ENCODE results near the gene DNASE1L3. TPM values are rescaled to one million over a fixed set of nuclear protein-coding genes. Genes with fewer than 3 reads are reported as not detected.

DNASE1L3 gene
- total and polyA plus RNA-seq, 2 of the 13 experiments (the other 11 are each of a cell fraction or from before 2014, with no cell fraction given): 0.86 to 1.7 TPM

- TF ChIP-seq, protein P1, sequence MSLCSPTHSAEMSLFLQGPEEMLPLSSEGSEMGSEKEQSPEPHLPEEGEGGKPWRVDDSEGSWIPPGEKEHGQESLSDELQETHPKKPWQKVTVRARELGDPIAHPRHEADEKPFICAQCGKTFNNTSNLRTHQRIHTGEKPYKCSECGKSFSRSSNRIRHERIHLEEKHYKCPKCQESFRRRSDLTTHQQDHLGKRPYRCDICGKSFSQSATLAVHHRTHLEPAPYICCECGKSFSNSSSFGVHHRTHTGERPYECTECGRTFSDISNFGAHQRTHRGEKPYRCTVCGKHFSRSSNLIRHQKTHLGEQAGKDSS (CRISPR knock-in tag; IDR thresholded peaks at IDR 0.05; ENCODE audit: borderline replicate concordance, low read depth): peak; percentile 16; the same call in 1 of the 2 replicates
- TF ChIP-seq AFF4 (CRISPR knock-in tag; IDR thresholded peaks at IDR 0.05): no peak
- TF ChIP-seq PITX1 (CRISPR knock-in tag; IDR thresholded peaks at IDR 0.05): peak; percentile 22; the same call in 1 of the 2 replicates
- no peak for TF ChIP-seq ZNF563 (CRISPR knock-in tag; IDR thresholded peaks at IDR 0.05)
- 0 out of 2 replicates have a peak, but pooled peaks have one; percentile 48 for TF ChIP-seq ZNF329 (CRISPR knock-in tag; IDR thresholded peaks at IDR 0.05; ENCODE audit: low read depth)
- no peak for TF ChIP-seq TOPORS (CRISPR knock-in tag; IDR thresholded peaks at IDR 0.05)
- TF ChIP-seq RBM22 (optimal IDR thresholded peaks at IDR 0.05; ENCODE audit: low read length): peak; percentile 8
- peak; percentile 13; the same call in 1 of the 2 replicates for TF ChIP-seq CEBPG (CRISPR knock-in tag; IDR thresholded peaks at IDR 0.05)
- no peak for TF ChIP-seq HIVEP1 (CRISPR knock-in tag; IDR thresholded peaks at IDR 0.05)
- no peak for TF ChIP-seq SP1 (IDR thresholded peaks at IDR 0.05)
- TF ChIP-seq SP1 (CRISPR knock-in tag; IDR thresholded peaks at IDR 0.05): peak; percentile 17; the same call in 1 of the 2 replicates
- TF ChIP-seq, protein P2, sequence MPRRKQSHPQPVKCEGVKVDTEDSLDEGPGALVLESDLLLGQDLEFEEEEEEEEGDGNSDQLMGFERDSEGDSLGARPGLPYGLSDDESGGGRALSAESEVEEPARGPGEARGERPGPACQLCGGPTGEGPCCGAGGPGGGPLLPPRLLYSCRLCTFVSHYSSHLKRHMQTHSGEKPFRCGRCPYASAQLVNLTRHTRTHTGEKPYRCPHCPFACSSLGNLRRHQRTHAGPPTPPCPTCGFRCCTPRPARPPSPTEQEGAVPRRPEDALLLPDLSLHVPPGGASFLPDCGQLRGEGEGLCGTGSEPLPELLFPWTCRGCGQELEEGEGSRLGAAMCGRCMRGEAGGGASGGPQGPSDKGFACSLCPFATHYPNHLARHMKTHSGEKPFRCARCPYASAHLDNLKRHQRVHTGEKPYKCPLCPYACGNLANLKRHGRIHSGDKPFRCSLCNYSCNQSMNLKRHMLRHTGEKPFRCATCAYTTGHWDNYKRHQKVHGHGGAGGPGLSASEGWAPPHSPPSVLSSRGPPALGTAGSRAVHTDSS (CRISPR knock-in tag; conservative IDR thresholded peaks at IDR 0.05): 0 out of 2 replicates have a peak, but pooled peaks have one; percentile 60
- peak; percentile 73 for TF ChIP-seq HNF4A (CRISPR knock-in tag; IDR thresholded peaks at IDR 0.05)
- TF ChIP-seq ZC3H13 (CRISPR knock-in tag; IDR thresholded peaks at IDR 0.05): 0 out of 2 replicates have a peak, but pooled peaks have one; percentile 21
- 0 out of 2 replicates have a peak, but pooled peaks have one; percentile 37 for TF ChIP-seq ZNF232 (CRISPR knock-in tag; IDR thresholded peaks at IDR 0.05; ENCODE audit: borderline replicate concordance)
- TF ChIP-seq, protein P3, sequence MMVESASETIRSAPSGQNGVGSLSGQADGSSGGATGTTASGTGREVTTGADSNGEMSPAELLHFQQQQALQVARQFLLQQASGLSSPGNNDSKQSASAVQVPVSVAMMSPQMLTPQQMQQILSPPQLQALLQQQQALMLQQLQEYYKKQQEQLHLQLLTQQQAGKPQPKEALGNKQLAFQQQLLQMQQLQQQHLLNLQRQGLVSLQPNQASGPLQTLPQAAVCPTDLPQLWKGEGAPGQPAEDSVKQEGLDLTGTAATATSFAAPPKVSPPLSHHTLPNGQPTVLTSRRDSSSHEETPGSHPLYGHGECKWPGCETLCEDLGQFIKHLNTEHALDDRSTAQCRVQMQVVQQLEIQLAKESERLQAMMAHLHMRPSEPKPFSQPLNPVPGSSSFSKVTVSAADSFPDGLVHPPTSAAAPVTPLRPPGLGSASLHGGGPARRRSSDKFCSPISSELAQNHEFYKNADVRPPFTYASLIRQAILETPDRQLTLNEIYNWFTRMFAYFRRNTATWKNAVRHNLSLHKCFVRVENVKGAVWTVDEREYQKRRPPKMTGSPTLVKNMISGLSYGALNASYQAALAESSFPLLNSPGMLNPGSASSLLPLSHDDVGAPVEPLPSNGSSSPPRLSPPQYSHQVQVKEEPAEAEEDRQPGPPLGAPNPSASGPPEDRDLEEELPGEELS (CRISPR knock-in tag; IDR thresholded peaks at IDR 0.05): peak; percentile 60; the same call in 1 of the 2 replicates
- peak; percentile 35; the same call in 1 of the 2 replicates for TF ChIP-seq ZNF784 (CRISPR knock-in tag; IDR thresholded peaks at IDR 0.05; ENCODE audit: borderline replicate concordance)
- TF ChIP-seq ZMYM3 (CRISPR knock-in tag; IDR thresholded peaks at IDR 0.05): no peak; the same call in 1 of the 2 replicates
Measured at GRCh38 chr3:58173669-58174398, 36.9 kb downstream of the DNASE1L3 start (continued).
